LNCaP clone FGC (cell line): Measurements from ENCODE around the gene NELFA.
"Not testable (repeated sequence)": the region's sequence is repeated elsewhere in the genome, so short reads cannot be mapped to it uniquely, and the experiment has no call there.

Source experiments
- DNase-seq: peaks from one replicate; pipeline ENCODE4 v3.0.0-alpha.2; 2011; ENCODE audit warnings: low read depth
- H3K4me3 ChIP-seq: 2 replicates; pipeline ENCODE4 v1.5.1; 2011; ENCODE audit warnings: mild to moderate bottlenecking, low read depth, low read length, control low read depth
- CTCF ChIP-seq: IDR thresholded peaks from 2 replicates; pipeline ENCODE4 v1.5.1; 2012; ENCODE audit warnings: mild to moderate bottlenecking; ENCODE audit not compliant: control insufficient read depth, insufficient read depth; ENCODE audit errors: extremely low read depth

The NELFA gene

DNA sequence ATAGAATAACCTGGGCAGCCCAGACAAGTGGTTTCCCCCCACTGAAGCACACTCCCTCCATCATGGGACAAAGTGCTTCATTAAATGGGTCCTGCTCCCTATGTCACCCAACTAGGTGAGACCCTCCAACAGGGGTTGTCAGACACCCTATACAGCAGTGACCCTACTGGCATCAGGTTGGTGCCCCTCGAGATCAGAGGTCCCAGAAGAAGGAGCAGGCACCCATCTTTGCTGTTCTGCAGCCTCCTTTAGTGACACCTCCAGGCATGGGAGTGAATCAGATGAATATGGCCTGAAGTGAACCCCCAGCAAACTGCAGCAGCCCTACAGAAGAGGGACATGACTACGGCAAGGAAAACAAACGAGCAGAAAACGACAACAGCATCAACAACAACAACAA lies 11.1 kb downstream of the NELFA start:
- TF ChIP-seq CTCF, result no peak
- no peak for DNase-seq
- peak overlapping the region; percentile 1; the same call in 1 of the 2 replicates for H3K4me3 ChIP-seq

DNA sequence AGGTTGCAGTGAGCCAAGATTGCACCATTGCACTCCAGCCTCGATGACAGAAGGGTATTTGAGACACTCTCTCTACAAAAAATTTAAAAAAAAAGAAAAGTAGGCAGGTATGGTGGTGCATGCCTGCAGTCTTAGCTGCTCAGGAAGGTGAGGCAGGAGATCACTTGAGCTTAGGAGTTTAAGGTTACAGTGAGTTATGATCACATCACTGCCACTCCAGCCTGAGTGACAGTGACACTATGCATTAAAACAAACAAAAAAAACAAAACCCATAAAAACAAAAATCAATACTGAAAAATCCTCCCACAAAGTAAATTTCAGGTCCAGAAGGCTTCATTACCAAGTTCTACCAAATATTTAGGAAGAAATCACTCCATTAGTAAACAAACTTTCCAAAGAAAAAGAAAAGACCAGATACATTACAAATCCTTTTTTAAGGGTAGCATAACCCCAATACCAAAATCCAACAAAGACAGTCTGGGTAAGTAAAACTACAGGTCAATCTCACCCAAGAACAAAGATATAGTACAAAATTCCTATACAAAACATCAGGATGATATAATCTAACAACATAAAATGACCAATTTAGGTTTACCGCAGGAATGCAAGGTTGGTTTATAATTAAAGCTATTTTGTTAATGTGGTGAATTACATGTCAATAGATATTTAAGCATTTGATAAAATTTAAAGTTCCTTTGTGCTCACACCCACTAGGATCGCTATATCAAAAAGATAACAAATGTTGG lies 11.7 kb downstream of the NELFA start:
- TF ChIP-seq CTCF, result no peak
- H3K4me3 ChIP-seq, result no peak overlapping the region
- no peak for DNase-seq

- no peak overlapping the region for H3K4me3 ChIP-seq
- TF ChIP-seq CTCF, result no peak
These were observed 13.8 kb downstream of the NELFA start for GRCh38 chr4:1994938-1995337.

DNA sequence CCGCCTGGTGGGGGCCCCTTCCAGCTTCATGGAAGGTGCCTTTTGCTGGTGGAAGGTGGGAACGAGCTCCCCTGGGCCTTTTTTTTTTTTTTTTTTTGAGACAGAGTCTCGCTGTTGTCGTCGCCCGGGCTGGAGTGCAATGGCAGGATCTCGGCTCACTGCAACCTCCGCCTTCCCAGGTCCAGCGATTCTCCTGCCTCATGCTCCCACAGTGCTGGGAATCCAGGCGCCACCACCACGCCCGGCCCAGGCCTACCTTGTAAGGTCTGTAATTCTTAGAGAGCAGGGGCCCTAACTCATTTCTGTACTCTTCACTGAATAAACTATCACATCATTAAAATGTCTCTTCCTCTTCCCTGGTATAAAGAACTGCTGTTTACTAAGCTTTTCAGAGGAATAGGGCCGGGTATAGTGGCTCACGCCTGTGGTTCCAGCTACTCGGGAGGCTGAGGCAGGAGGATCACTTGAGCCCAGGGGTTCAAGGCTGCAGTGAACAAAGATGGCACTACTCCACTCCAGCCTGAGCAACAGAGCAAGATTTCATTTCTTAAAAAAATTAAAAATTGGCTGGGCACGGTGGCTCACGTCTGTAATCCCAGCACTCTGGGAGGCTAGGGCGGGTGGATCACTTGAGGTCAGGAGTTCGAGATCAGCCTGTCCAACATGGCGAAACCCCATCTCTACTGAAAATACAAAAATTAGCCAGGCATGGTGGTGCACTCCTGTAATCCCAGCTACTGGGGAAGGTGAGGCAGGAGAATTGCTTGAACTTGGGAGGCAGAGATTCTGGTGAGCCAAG lies 14.9 kb downstream of the NELFA start:
- H3K4me3 ChIP-seq, DNase-seq: not testable (repeated sequence)

More at GRCh38 chr4:1994938-1995337, 13.8 kb downstream of the NELFA start:
- no peak for DNase-seq

- no peak for TF ChIP-seq CTCF
- no peak for DNase-seq
- H3K4me3 ChIP-seq, result no peak overlapping the region
These were observed 15.6 kb downstream of the NELFA start for GRCh38 chr4:1993169-1993516.

- H3K4me3 ChIP-seq, result no peak overlapping the region
- TF ChIP-seq CTCF, result no peak
- DNase-seq, result no peak
These were observed 16.2 kb downstream of the NELFA start for GRCh38 chr4:1992468-1993168.
